NCI-H460 (cell line): ENCODE results near the gene DBR1. TPM values are rescaled to one million over a fixed set of nuclear protein-coding genes. Genes with fewer than 3 reads are reported as not detected.

Source experiments
- DNase-seq: peaks from one replicate; pipeline ENCODE4 v3.0.0-alpha.2; 2016; ENCODE audit warnings: low read depth; ENCODE audit errors: extremely low read depth
- polyA plus RNA-seq: library from polyadenylated mRNA; depleted of rRNA; stranded (reverse); fragments of >200 nt; gene quantifications from 2 replicates; pipeline ENCODE4 v1.2.3, GENCODE V29; 2014; cell fraction: nucleus; rRNA removed
- total RNA-seq: library from RNA; depleted of rRNA; stranded (reverse); fragments of >200 nt; shearing (Covaris generic); gene quantifications from 2 replicates; pipeline ENCODE4 v1.2.3, GENCODE V29; 2014; rRNA removed

The DBR1 gene, protein sequence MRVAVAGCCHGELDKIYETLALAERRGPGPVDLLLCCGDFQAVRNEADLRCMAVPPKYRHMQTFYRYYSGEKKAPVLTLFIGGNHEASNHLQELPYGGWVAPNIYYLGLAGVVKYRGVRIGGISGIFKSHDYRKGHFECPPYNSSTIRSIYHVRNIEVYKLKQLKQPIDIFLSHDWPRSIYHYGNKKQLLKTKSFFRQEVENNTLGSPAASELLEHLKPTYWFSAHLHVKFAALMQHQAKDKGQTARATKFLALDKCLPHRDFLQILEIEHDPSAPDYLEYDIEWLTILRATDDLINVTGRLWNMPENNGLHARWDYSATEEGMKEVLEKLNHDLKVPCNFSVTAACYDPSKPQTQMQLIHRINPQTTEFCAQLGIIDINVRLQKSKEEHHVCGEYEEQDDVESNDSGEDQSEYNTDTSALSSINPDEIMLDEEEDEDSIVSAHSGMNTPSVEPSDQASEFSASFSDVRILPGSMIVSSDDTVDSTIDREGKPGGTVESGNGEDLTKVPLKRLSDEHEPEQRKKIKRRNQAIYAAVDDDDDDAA
- total RNA-seq, result 14.0 and 14.8 TPM in 2 replicates
- 9.8 and 14.9 TPM in 2 replicates for polyA plus RNA-seq

DNA sequence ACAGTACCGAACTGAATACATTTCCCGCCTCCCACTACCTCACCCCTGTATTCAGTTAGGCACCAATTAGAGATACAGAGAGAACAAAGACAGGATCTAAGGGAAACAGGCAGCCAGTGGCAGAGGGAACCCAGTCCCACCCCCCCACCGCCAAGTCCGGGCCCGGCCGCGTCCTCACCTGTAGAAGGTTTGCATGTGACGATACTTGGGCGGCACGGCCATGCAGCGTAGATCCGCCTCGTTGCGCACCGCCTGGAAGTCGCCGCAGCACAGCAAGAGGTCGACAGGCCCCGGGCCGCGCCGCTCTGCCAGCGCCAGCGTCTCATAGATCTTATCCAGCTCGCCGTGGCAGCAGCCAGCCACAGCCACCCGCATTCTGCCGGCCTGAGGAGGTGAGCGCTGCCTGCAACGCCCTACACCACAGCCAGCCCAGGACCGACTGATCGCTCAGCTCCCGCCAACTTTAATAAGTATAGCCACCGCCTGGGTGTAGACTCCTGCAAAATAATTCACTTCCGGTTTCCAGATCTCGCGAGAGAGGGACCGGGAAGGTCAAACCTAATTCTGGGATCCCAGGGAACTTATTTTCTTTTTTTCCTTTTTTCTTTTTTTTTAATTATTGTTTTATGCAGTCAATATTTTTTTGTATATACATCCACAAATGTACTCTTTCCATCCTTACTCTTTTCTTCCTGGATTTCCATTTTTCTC lies at the start of gene DBR1:
TSS of gene DBR1 (minus strand) at position 501 of the 711 bp plus-strand sequence. CDS start at position 375, 126 bp downstream.
- peak; percentile 72 for DNase-seq

DNA sequence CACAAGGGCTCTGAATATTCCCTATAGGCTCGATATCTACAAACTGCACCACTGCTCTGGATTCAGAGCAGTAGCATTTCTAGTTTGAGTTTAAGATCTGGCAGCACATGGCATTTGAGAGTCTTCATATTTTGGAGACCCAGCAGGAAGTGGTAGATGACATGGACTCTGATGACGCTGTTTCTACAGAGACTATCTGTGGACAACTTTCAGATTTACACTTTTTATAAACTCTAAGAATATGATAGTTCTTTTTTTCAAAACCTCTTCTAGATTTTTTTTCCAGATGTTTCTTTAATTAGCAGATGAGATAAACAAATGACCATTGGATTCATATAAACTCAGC lies 48.2 kb upstream of the DBR1 start:
- no peak for DNase-seq

DNA sequence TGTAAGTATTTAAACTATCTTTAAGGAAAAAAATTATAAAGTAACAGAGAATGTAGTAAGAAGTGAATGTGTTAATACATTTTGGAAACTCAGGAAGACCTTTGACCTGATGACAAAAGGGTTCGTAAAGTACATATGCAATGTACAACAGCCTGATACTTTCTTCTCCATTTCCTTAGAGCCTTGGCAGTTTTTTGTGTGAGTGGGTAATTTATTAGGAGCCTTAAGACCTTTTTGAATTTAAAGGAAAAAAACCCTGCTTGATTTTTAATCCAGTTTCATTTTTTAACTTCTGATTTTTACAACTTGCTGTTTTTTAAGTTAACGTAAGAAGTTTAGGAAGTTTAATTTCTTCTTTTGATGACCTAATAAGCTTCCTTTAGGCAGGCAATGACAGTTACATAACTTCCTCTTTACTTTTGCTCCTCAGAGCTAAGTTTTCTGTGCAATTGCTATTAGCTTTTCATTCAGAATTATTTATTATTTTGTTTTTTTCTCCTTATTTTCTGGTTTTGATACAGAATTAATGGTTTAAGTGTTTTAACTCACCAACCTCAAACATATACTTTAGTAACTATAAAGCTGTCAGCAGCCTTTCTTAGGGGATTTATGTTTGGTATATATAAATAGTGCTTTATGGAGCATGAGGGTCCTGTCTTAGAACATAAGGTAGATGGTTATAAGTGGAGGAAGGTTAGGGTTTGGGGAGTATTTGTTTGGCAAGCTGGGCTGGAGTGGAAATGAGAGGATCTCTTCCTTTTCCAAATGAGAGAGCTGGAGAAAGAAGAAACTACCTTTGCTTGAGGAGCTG lies 47.6 kb upstream of the DBR1 start:
- DNase-seq, result no peak

DNA sequence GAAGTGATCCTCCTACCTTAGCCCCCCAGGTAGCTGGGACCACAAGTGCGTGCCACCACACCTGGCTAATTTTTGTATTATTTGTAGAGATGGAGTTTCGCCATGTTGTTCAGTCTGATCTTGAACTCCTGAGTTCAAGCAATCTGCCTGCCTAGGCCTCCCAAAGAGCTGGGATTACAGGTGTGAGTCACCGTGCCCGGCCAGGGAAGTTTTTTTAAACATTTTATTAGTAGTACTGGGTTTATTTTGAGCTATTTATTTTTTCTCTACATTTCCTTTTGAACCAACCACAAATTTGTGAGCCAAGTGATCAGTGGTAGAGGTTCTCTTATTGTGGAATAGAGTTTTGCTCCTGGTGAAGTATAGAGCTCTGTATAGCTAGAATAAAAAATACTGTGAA lies 46.1 kb upstream of the DBR1 start:
- DNase-seq, result no peak

DNA sequence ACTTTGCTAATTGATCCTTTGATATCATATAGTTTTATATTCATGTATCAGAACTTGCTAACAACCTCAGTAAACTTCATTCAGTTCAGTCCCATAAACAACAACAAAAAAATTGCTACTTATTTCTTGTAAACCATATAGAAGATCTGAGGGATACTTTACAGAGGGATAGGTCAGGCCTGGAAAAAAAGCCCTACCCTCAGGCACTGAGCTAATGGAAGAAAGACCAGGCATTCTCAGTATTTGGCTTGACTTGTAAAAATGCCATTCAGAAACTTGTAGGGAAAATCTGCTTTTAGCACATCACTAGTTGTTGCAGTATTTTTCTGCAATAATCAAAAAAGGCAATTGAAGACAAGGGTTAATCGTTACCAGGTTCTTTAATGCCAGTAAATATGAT lies 45.5 kb upstream of the DBR1 start:
- DNase-seq, result no peak

DNA sequence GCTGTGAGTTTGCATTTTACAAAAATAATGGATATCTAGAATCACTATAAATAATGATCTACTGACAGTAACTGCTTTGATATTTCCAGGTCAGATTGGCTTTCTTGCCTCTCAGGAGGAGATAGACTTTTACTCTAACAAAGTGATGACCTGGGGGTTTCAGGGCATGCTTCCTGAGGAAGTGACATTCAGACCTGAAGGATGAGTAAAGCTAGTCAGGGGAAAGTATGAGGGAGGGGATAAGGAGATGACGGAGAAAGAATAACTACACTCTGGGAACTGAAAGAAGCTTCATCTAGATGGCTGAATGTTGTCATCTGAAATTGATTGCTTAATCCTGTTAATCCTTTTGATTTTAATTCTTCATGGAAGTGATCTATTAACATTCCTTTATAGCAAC lies 44.5 kb upstream of the DBR1 start:
- no peak for DNase-seq

DNA sequence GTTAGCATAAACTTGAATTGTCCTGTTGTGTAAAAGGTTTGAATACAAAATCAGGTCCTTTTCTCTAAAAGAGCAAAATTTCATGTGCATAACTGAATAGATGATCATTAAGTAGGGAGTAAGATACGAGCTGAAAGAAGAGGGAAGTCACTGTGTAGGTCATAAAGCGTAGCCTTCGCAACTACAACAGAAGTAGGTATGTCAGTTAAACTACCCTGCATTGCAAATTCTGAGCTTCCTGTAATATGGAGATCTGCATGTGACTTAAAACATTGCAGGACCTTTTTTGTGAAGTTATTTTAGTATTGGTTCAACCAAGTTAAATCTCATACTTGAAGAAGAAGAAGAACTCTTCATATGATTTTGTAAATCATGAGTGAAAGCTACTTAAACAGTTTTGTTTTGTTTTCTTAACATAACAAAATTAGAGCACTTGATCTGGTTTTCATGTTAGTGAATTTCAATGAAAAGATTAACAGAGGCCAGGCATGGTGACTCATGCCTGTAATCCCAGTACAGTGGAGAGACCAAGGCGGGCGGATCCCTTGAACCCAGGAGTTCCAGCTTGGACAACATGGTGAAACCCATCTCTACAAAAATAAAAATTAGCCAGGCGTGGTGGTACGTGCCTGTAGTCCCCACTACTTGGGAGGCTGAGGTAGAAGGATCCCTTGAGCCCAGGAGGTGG lies 38.8 kb upstream of the DBR1 start:
- DNase-seq, result no peak

DNA sequence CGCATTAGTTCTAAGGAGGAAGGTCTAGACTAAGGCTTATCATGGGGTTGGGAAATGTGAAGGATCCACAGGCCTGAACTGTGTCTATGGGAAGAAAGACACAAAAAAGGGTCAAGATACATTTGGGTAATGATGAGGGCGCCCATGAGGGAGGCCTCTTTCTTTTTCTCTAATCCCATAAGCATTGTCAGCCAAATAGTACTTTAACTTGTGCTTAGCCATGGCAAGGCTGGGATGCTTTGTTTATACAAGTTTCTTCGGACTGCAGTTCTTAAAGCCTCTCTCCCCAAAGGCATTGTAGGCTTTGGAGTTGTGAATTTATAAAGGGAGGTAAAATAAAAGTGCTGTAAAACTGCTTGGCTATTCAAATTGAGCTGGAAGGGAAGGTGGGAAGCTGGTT lies 35.8 kb upstream of the DBR1 start:
- no peak for DNase-seq

DNA sequence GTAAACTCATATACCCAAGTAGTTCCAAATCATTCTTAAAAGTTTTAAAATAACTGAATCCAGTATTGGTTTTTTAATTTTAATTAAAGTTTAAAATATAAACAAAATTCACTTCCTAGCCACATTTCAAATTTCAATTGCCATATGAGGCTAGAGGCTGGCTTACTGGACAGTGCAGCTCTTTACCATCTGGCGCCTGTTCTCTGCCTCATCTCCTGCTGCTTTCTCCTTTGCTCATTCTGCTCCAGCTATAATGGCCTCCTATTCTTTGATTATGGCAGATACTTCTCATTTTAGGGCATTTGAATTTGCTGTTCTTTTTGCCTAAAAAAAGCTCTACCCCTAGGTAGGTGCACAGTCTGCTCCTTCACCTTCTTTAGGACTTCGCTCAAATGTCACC lies 31.5 kb upstream of the DBR1 start:
- DNase-seq, result no peak

DNA sequence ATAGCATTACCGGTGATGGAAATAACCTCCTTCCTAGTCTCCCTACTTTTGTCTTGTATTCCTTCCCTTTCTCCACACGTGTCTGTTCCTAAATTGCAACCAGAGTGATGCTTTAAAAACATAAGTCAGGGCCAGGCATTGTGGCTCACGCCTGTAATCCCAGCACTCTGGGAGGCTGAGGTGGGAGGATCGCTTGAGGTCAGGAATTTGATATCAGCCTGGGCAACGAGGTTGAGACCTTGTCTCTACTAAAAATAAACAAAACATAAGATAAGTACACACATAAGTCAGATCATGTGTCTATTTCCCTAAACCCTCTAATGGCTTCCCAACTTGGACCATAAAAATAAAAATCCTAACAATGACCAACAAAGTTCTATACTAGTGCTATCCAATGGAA lies 30.8 kb upstream of the DBR1 start:
- no peak for DNase-seq

DNA sequence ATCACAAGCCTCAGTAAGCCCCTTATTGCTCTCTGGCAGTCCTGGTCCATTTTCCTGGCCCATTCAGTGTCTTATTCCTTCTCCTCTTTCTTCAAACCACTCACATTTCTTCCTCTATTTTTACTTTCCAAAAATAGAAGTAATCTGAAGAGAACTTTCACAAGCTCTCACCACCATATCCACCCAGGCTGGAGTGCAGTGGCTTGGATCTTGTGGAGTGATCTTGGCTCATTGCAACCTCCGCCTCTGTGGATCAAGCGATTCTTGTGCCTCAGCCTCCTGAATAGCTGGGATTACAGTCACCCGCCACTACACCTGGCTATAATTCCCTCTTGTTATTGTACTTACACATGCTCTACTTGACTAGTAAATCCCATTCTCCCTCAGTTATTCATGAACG lies 29.2 kb upstream of the DBR1 start:
- DNase-seq, result no peak

DNA sequence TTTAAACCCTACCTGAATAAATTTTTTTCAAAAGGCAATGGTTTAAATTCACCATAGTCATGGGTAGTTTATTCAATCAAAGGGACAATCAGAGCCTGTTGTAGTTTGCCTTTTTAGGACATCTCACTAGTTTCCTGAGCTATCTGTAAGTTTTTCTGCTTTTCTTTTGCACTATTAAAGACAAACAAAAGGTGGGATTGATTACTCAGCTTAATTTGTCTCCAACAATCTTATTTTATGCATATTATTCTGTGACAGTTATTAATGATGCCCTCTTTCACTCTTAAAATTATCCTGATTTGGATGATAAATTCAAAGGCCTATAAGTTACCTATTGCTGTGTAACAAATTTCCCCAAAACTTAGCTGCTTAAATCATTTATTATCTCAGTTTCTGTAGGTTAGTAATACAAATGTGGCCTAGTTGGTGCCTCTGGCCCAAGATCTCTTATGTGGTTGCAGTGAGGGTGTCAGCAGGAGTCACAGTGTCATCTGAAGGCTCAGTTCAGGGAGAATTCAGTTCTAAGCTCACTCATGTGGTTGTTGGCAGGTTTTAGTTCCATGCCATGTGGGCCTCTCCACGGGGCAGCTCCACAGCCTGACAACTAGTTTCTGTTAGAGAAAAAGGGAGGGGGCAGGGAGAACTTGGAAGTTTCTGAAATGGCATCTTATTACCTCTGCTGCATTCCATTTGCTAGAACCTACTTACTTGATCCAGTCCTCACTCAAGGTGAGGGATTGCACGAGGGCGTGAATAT lies 28.4 kb upstream of the DBR1 start:
- no peak for DNase-seq

DNA sequence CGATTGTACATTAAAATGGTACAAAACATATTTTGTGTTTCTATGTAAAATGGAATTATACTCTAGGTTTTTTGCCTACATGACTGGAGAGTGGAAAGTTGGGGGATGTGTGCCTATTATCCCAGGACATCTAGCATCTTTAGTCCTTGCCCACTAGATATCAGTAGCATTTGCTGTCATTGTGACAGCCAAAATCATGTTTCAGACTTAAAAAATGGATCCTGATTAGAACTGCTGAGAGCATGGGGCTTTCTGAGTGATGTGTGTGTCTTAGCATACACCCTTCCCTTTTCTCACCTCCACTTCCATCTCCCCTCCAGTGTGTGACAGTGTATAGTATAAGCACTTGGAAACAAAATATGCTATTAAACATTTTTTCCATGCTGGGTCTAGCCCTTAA lies 25.7 kb upstream of the DBR1 start:
- no peak for DNase-seq

DNA sequence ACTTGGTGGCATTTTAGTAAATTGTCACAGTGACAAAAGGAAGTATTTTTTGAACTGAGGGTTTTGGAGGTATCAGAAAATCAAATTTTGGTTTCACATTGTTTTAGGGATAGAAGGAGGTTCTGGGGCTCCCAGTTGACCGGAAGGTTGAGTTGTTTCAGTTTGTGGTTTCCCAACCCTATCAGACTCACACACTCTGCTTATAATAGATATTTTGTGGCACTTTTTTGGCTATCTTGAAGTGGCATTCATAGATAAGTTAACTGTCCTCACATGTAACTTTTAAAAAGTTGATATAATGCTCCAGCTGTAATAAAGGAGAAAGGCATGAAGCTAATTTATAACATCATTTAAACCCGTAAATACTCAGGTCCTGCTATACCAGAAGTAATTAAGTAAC lies 25.1 kb upstream of the DBR1 start:
- DNase-seq, result no peak

DNA sequence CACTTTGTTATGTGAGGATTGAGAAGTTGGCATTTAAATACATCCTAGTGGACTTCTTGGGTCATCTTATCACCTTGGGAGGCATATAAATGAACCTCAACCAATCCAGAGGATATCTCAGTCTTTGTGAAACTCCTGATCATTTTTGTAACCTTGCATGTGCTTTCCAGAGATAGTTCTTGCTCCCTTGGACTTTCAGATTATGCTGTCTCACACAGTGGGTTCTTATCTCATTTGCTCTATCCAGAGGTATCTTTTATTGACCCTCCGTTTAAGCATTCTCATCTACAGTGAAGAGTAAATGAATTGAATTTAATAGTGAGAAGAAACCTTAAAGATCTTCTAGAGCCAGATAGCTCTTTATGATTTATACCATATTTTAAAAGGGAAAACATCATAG lies 22.8 kb upstream of the DBR1 start:
- no peak for DNase-seq

DNA sequence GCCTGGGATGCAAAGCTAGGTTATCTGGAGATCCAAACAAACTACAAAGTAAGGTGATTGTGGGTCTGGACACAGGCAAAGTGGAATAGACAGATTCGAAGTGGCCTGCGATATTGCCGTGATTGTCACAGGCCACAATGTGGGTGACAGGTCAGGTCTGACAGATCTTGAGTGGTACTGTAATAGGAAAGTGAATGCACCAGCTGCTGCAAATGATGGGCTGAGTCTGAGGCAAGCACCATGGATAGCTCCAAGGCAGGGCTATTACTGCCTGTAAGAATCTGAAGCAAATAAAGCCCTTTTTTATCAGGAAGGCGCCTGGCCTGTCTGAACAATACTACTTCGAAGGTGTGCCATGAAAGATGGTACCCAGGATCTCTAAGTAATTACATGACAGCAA lies 22.3 kb upstream of the DBR1 start:
- DNase-seq, result no peak

DNA sequence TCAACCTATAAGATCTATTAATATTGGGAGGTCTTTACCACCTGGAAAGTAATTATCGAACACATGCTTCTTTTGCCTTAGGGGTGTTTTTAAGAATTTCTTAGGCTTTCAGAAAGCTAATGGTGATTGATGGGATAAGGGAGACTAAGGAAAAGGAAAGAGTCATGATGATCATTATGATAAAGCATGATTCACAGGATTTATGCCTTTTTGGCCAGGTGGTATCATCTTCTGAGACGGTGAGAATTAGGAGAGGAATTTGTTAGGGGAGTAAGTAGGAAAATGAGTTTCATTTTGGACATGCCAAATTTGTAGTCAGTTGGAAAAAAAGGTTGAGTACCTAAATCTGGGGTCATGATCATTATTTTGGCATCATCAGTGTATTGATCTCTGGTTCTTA lies 21.3 kb upstream of the DBR1 start:
- DNase-seq, result no peak

DNA sequence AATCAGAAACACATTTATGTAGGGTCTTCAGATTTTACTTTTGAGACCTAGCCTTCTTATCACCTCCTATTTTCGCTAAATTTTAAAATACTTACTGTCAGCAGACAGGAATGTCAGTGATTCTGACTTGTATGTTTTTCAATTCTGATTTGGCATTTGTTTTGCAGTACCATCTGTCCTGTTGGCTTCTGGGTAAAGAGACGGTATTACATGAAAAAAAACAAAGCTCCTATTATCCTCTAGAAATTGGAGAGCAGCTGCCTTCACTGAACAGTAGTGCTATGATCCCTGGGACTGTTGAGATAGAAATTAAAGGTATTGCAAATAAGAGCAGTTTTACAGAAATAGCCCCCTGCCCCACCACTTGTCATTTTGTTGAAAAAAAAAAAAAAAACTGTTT lies 20.8 kb upstream of the DBR1 start:
- no peak for DNase-seq

DNA sequence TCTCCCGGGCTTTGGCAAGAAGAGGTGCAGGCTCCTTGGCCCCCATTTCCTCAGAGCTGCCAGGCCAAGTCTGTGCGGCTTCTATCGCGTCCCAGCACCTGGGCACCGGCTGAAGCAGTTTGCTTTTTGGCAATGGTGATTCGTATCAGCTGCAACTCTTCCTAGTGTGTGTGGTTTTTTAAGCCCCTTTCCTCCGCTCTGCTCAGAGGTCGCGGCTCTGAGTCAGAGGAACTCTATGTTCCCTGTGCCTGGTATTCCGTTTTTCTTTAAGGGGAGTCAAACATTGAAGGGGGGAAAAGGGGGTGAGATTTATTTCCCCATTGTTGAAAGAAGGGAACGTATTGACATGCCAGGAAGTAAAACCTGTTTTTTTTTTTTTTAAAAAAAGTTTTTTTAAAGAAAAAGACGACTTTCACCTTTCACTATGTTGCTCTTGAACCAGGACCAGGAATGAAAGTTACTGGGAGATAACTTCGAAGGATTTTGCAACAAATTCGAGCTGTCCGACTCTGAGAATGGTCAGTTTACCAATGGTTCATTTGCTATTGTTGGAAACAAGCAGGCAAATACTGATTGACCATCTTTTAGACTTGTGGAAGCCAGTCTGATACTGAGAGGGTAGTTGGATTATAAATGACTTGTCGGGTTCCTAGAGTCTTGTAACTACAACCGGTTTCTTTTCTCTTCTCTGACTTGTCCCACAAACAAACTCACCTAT lies 13.5 kb upstream of the DBR1 start:
- no peak for DNase-seq
